Keratinocyte (primary cell): ENCODE results near the gene PELI1. TPM values are rescaled to one million over a fixed set of nuclear protein-coding genes. Genes with fewer than 3 reads are reported as not detected.

Experiments
- DNase-seq: peaks from one replicate; pipeline ENCODE4 v3.0.0-alpha.2; 2011; ENCODE audit warnings: low read depth, missing footprints, low spot score
- FAIRE-seq: peaks from 2 replicates; lab custom pipeline; 2011; peaks lifted over from hg19 to GRCh38; lab: Jason Lieb, UNC
- H2AFZ ChIP-seq: 2 replicates; pipeline ENCODE4 v1.6.0; 2012; ENCODE audit warnings: low read length, control low read depth, inconsistent platforms; ENCODE audit not compliant: control insufficient read depth
- H3K27ac ChIP-seq: 2 replicates; pipeline ENCODE4 v1.5.1; 2011; ENCODE audit warnings: low read length; ENCODE audit not compliant: control insufficient read depth, insufficient read depth
- H3K27me3 ChIP-seq: 3 replicates; pipeline ENCODE4 v1.6.0; 2011; ENCODE audit warnings: low read length; ENCODE audit not compliant: control insufficient read depth, insufficient read depth; ENCODE audit errors: extremely low read depth
- H3K36me3 ChIP-seq, 2 experiments: 2 replicates in 1 of 2; 3 replicates in 1 of 2; pipeline ENCODE4 v1.5.1; 2011; ENCODE audit warnings: low read length in 2 of 2, mild to moderate bottlenecking in 1 of 2; ENCODE audit not compliant: control insufficient read depth in 2 of 2, insufficient read depth in 2 of 2; ENCODE audit errors: extremely low read depth in 1 of 2
- H3K4me1 ChIP-seq: 3 replicates; pipeline ENCODE4 v1.5.1; 2011; ENCODE audit warnings: low read length; ENCODE audit not compliant: control insufficient read depth, insufficient read depth; ENCODE audit errors: extremely low read depth
- H3K4me2 ChIP-seq: 3 replicates; pipeline ENCODE4 v1.6.0; 2011; ENCODE audit warnings: low read depth, low read length; ENCODE audit not compliant: control insufficient read depth, insufficient read depth; ENCODE audit errors: extremely low read depth
- H3K4me3 ChIP-seq, 3 experiments: fragments of 200-600 bp in 1 of 3; sonication (generic) in 1 of 3; 2 replicates in 2 of 3; 3 replicates in 1 of 3; pipeline ENCODE4 v1.5.1; 2011 to 2016; ENCODE audit warnings: low read length in 3 of 3, mild to moderate bottlenecking in 3 of 3, control low read depth in 2 of 3, inconsistent platforms in 1 of 3, low read depth in 1 of 3, mixed read lengths in 1 of 3, mixed run types in 1 of 3, moderate library complexity in 1 of 3; ENCODE audit not compliant: control insufficient read depth in 2 of 3, insufficient read depth in 2 of 3; ENCODE audit errors: extremely low read depth in 1 of 3
- H3K79me2 ChIP-seq: 2 replicates; pipeline ENCODE4 v1.6.0; 2012; ENCODE audit warnings: low read length; ENCODE audit not compliant: control insufficient read depth, insufficient read depth
- H3K9ac ChIP-seq: 3 replicates; pipeline ENCODE4 v1.6.0; 2011; ENCODE audit warnings: low read length; ENCODE audit not compliant: control insufficient read depth, insufficient read depth; ENCODE audit errors: extremely low read depth
- H3K9me1 ChIP-seq: 3 replicates; pipeline ENCODE4 v1.6.0; 2011; ENCODE audit warnings: low read length; ENCODE audit not compliant: control insufficient read depth, insufficient read depth; ENCODE audit errors: extremely low read depth
- H3K9me3 ChIP-seq: 2 replicates; pipeline ENCODE4 v1.5.1; 2012; ENCODE audit warnings: low read depth, low read length; ENCODE audit not compliant: control insufficient read depth
- H4K20me1 ChIP-seq: 3 replicates; pipeline ENCODE4 v1.6.0; 2011; ENCODE audit warnings: low read length; ENCODE audit not compliant: control insufficient read depth, insufficient read depth; ENCODE audit errors: extremely low read depth
- CTCF ChIP-seq, 3 experiments: IDR thresholded peaks in 1 of 3; conservative IDR thresholded peaks in 1 of 3; optimal IDR thresholded peaks in 1 of 3; 2 replicates in 2 of 3; 3 replicates in 1 of 3; pipeline versions ENCODE3 to v1.5.1; 2011; ENCODE audit warnings: low read length in 3 of 3, mild to moderate bottlenecking in 3 of 3, moderate library complexity in 2 of 3, control low read depth in 1 of 3, inconsistent platforms in 1 of 3; ENCODE audit not compliant: insufficient read depth in 2 of 3; ENCODE audit errors: extremely low read depth in 1 of 3
- EZH2 ChIP-seq: IDR thresholded peaks from one replicate; pipeline ENCODE4 v1.6.1; 2012; ENCODE audit warnings: inconsistent platforms, mild to moderate bottlenecking, low read length, moderate library complexity
- dilution Hi-C: fragments of 300-500 bp; cut with MboI; formaldehyde crosslinking; loops from one replicate; pipeline ENCODE4 v1.7.0; 2020; ENCODE audit warnings: low sequenced_read_pairs; ENCODE audit not compliant: extremely low pct_ligation_motif_present
- polyA plus RNA-seq, 5 experiments: library from polyadenylated mRNA; depleted of rRNA in 3 of 5; stranded (reverse) in 3 of 5; stranded (forward) in 1 of 5; unstranded in 1 of 5; fragments of >200 nt; gene quantifications; 1 replicate in 1 of 5; 2 replicates in 3 of 5; 3 replicates in 1 of 5; pipeline versions ENCODE4 v1.2.1 to v1.2.3, GENCODE V29; 2011 to 2012; ENCODE audit warnings: missing spikeins in 2 of 5, low read depth in 1 of 5, low replicate concordance in 1 of 5

Gene PELI1
- polyA plus RNA-seq, 1 donor (not counting 4 experiments of a cell fraction or from before 2014, with no cell fraction given): 21.2 TPM

GRCh38 chr2:64157792-64158191 is 13.6 kb upstream of the PELI1 start:
- dilution Hi-C loops: no loop called here
- Histone ChIP-seq H3K79me2 (no peaks in the 10 kb centered on the region), H3K9me3 (no peaks in the 10 kb centered on the region), H3K9me1 (no peaks in the 10 kb centered on the region), H3K4me3 (no peak overlapping the region), H2AFZ (no peak overlapping the region), H3K36me3 (no peaks in the 10 kb centered on the region), H3K9ac (no peak overlapping the region), H4K20me1 (no peaks in the 10 kb centered on the region), H3K27ac (no peak overlapping the region), H3K4me1 (peaks cover 6% of the 10 kb centered on the region), H3K27me3 (no peaks in the 10 kb centered on the region), H3K4me2 (peak overlapping the region; percentile 9)
- FAIRE-seq (no peak), DNase-seq (no peak)
- TF ChIP-seq EZH2: no peak
- no peak for TF ChIP-seq CTCF (optimal IDR thresholded peaks at IDR 0.05 in 1 of 3, IDR thresholded peaks at IDR 0.05 in 1 of 3, conservative IDR thresholded peaks at IDR 0.05 in 1 of 3; ENCODE audit: extremely low read depth in 1 of 3, insufficient read depth in 2 of 3, low read length in 3 of 3)

- H3K4me1 ChIP-seq: peaks cover 6% of the 10 kb centered on the region
- FAIRE-seq (no peak), DNase-seq (no peak)
- no peaks in the 10 kb centered on the region for H3K9me3 ChIP-seq
- dilution Hi-C loops: no loop called here
- H2AFZ ChIP-seq: no peak overlapping the region
- no peaks in the 10 kb centered on the region for H3K36me3 ChIP-seq
- no peaks in the 10 kb centered on the region for H3K27me3 ChIP-seq
- H3K27ac ChIP-seq: no peak overlapping the region
- H3K4me3 ChIP-seq: no peak overlapping the region
- H4K20me1 ChIP-seq: no peaks in the 10 kb centered on the region
- TF ChIP-seq EZH2: no peak
- no peak for TF ChIP-seq CTCF (optimal IDR thresholded peaks at IDR 0.05 in 1 of 3, IDR thresholded peaks at IDR 0.05 in 1 of 3, conservative IDR thresholded peaks at IDR 0.05 in 1 of 3; ENCODE audit: extremely low read depth in 1 of 3, insufficient read depth in 2 of 3, low read length in 3 of 3)
- no peak overlapping the region for H3K9ac ChIP-seq
- H3K9me1 ChIP-seq: no peaks in the 10 kb centered on the region
- H3K4me2 ChIP-seq: no peak overlapping the region
- H3K79me2 ChIP-seq: no peaks in the 10 kb centered on the region
Observed at GRCh38 chr2:64153811-64154210, 9.6 kb upstream of the PELI1 start.
